HCT116 (cell line): ENCODE data around the gene CBLB. TPM values are rescaled to one million over a fixed set of nuclear protein-coding genes. Genes with fewer than 3 reads are reported as not detected.

Experiments
- ATAC-seq: fragments of 200-7000 bp; cut with Tn5 transposase; 2 replicates; pipeline ENCODE4 v1.9.1; 2020; ENCODE audit warnings: mild to moderate bottlenecking, moderate library complexity
- BruUV-seq: library from RNA; stranded (reverse); fragments of 400-500 nt; replicated peaks from 2 replicates; lab custom pipeline; 2021; lab: Mats Ljungman, UMichigan
- CTCF ChIA-PET: fragments of 300-600 bp; sonication (Branson Sonifier 250); formaldehyde crosslinking; loops from one replicate; lab custom pipeline; 2021; ENCODE audit warnings: antibody characterized with exemption; lab: Charles Lee
- POLR2A ChIA-PET: fragments of 300-600, 350-600 bp; sonication (Branson Sonifier 250); formaldehyde crosslinking; loops from one replicate; lab custom pipeline; 2021; ENCODE audit warnings: antibody characterized with exemption; lab: Charles Lee
- RAD21 ChIA-PET, 2 experiments: fragments of 300-600 bp; sonication (Branson Sonifier 250); formaldehyde crosslinking; loops; one replicate each; lab custom pipeline; 2023; ENCODE audit warnings: low total read pairs in 2 of 2; ENCODE audit not compliant: uncharacterized antibody in 2 of 2, unreplicated experiment in 2 of 2, low non-redundant PET in 1 of 2; lab: Charles Lee
- DNase-seq: peaks from one replicate; pipeline ENCODE4 v3.0.0-alpha.2; 2010; ENCODE audit warnings: low read depth, low spot score
- H2AFZ ChIP-seq: fragments of 200-600 bp; shearing (Covaris generic), sonication (generic); 2 replicates; pipeline ENCODE4 v1.6.1; 2017; ENCODE audit warnings: low read depth, mixed run types, mixed read lengths, antibody characterized with exemption, low read length; ENCODE audit not compliant: poor library complexity, severe bottlenecking
- H3K27ac ChIP-seq: 2 replicates; pipeline ENCODE4 v1.5.1; 2012; ENCODE audit warnings: low read depth, low read length
- H3K27me3 ChIP-seq: fragments of 200-600 bp; sonication (generic); 2 replicates; pipeline ENCODE4 v1.6.1; 2016; ENCODE audit warnings: mixed run types, low read length, mixed read lengths; ENCODE audit not compliant: insufficient read depth
- H3K36me3 ChIP-seq, 2 experiments: fragments of 200-500 bp in 1 of 2; fragments of 200-600 bp in 1 of 2; sonication (Bioruptor generic) in 1 of 2; sonication (generic) in 1 of 2; 2 replicates each; pipeline versions ENCODE4 v1.5.1 to v1.6.1; 2014 to 2016; ENCODE audit warnings: low read length in 2 of 2, inconsistent platforms in 1 of 2, mixed read lengths in 1 of 2, mixed run types in 1 of 2; ENCODE audit not compliant: insufficient read depth in 2 of 2, control insufficient read depth in 1 of 2
- H3K4me1 ChIP-seq, 2 experiments: fragments of 200-600 bp in 1 of 2; sonication (generic) in 1 of 2; 2 replicates each; pipeline versions ENCODE4 v1.5.1 to v1.6.1; 2012 to 2017; ENCODE audit warnings: low read length in 2 of 2, inconsistent platforms in 1 of 2, mild to moderate bottlenecking in 1 of 2, mixed read lengths in 1 of 2, mixed run types in 1 of 2, moderate library complexity in 1 of 2; ENCODE audit not compliant: insufficient read depth in 2 of 2, control insufficient read depth in 1 of 2
- H3K4me2 ChIP-seq: fragments of 200-600 bp; sonication (generic); 2 replicates; pipeline ENCODE4 v1.6.1; 2017; ENCODE audit warnings: mixed run types, low read length, mixed read lengths
- H3K4me3 ChIP-seq, 2 experiments: fragments of 200-600 bp in 1 of 2; sonication (generic) in 1 of 2; replicated peaks in 1 of 2; 2 replicates each; pipeline ENCODE4 v1.5.1; 2011 to 2016; ENCODE audit warnings: low read length in 2 of 2, control low read depth in 1 of 2, low read depth in 1 of 2, mild to moderate bottlenecking in 1 of 2, mixed read lengths in 1 of 2, mixed run types in 1 of 2
- H3K79me2 ChIP-seq: fragments of 200-600 bp; sonication (generic); 2 replicates; pipeline ENCODE4 v1.6.1; 2017; ENCODE audit warnings: mild to moderate bottlenecking, mixed run types, low read length, moderate library complexity, mixed read lengths; ENCODE audit not compliant: insufficient read depth
- H3K9ac ChIP-seq: fragments of 200-600 bp; sonication (generic); 2 replicates; pipeline ENCODE4 v1.6.1; 2016; ENCODE audit warnings: low read length, mixed read lengths
- H3K9me2 ChIP-seq: fragments of 200-600 bp; sonication (generic), shearing (Covaris generic); 2 replicates; pipeline ENCODE4 v1.6.1; 2017; ENCODE audit warnings: mixed run types, mild to moderate bottlenecking, moderate library complexity; ENCODE audit not compliant: insufficient read depth
- H3K9me3 ChIP-seq, 2 experiments: fragments of 200-500 bp in 1 of 2; fragments of 200-600 bp in 1 of 2; sonication (Bioruptor generic) in 1 of 2; sonication (generic) in 1 of 2; 2 replicates each; pipeline ENCODE4 v1.6.1; 2014 to 2017; ENCODE audit warnings: low read length in 2 of 2, mixed read lengths in 2 of 2, inconsistent platforms in 1 of 2, low read depth in 1 of 2, mild to moderate bottlenecking in 1 of 2, mixed run types in 1 of 2, moderate library complexity in 1 of 2; ENCODE audit not compliant: control insufficient read depth in 1 of 2, insufficient read depth in 1 of 2
- H4K20me1 ChIP-seq: fragments of 200-600 bp; sonication (generic), shearing (Covaris generic); 2 replicates; pipeline ENCODE4 v1.6.1; 2017; ENCODE audit warnings: mixed run types, mild to moderate bottlenecking, moderate library complexity; ENCODE audit not compliant: insufficient read depth
- CBX3 ChIP-seq: IDR thresholded peaks from 2 replicates; pipeline ENCODE4 v1.6.1; 2012; ENCODE audit warnings: low read depth
- CEBPB ChIP-seq: IDR thresholded peaks from 2 replicates; pipeline ENCODE4 v1.6.1; 2012; ENCODE audit warnings: low read depth
- CTCF ChIP-seq, 3 experiments: fragments of 200-600 bp in 1 of 3; sonication (generic) in 1 of 3; IDR thresholded peaks in 2 of 3; conservative IDR thresholded peaks in 1 of 3; 2 replicates each; pipeline ENCODE4 v1.5.1; 2012 to 2017; ENCODE audit warnings: low read depth in 2 of 3, low read length in 2 of 3, antibody characterized with exemption in 1 of 3, borderline replicate concordance in 1 of 3, control low read depth in 1 of 3, mild to moderate bottlenecking in 1 of 3, mixed read lengths in 1 of 3, mixed run types in 1 of 3, moderate library complexity in 1 of 3; ENCODE audit not compliant: insufficient read depth in 1 of 3
- EGR1 ChIP-seq: IDR thresholded peaks from 2 replicates; pipeline ENCODE4 v1.6.1; 2012; ENCODE audit warnings: low read depth
- ELF1 ChIP-seq: IDR thresholded peaks from 2 replicates; pipeline ENCODE4 v1.6.1; 2012; ENCODE audit warnings: low read depth, borderline replicate concordance
- EZH2 ChIP-seq: fragments of 200-600 bp; sonication (generic); IDR thresholded peaks from 2 replicates; pipeline ENCODE4 v1.6.1; 2017; ENCODE audit warnings: antibody characterized with exemption, mixed run types
- FOSL1 ChIP-seq: IDR thresholded peaks from 2 replicates; pipeline ENCODE4 v1.6.1; 2012; ENCODE audit warnings: low read depth
- POLR2A ChIP-seq: IDR thresholded peaks from 2 replicates; pipeline ENCODE4 v1.7.0; 2011; ENCODE audit warnings: borderline replicate concordance; ENCODE audit not compliant: insufficient read depth, insufficient read length; ENCODE audit errors: extremely low read depth
- POLR2AphosphoS5 ChIP-seq: IDR thresholded peaks from 2 replicates; pipeline ENCODE4 v1.6.1; 2011; ENCODE audit warnings: mild to moderate bottlenecking, low read depth, low read length, moderate library complexity
- SIN3A ChIP-seq: IDR thresholded peaks from 2 replicates; pipeline ENCODE4 v1.6.1; 2012; ENCODE audit warnings: low read depth
- TCF7L2 ChIP-seq: IDR thresholded peaks from 2 replicates; pipeline ENCODE4 v1.7.0; 2011; ENCODE audit warnings: borderline replicate concordance, inconsistent platforms; ENCODE audit not compliant: insufficient read depth, insufficient read length; ENCODE audit errors: extremely low read depth
- YY1 ChIP-seq: IDR thresholded peaks from 2 replicates; pipeline ENCODE4 v1.6.1; 2011; ENCODE audit warnings: low read length, low read depth, moderate library complexity, mild to moderate bottlenecking; ENCODE audit not compliant: insufficient replicate concordance; ENCODE audit errors: extremely low read depth
- ZBTB33 ChIP-seq: IDR thresholded peaks from 2 replicates; pipeline ENCODE4 v1.6.1; 2011; ENCODE audit warnings: mild to moderate bottlenecking, low read length, moderate library complexity; ENCODE audit not compliant: insufficient replicate concordance; ENCODE audit errors: extremely low read depth
- ZFX ChIP-seq: fragments of 450-650 bp; IDR thresholded peaks from 2 replicates; pipeline ENCODE4 v1.6.1; 2017
- ZNF274 ChIP-seq: fragments of 200-500 bp; sonication (Bioruptor generic); IDR thresholded peaks from 2 replicates; pipeline ENCODE4 v1.6.1; 2014; ENCODE audit warnings: mild to moderate bottlenecking, low read depth, low read length, inconsistent platforms
- intact Hi-C: fragments of 100-400 bp; cut with micrococcal nuclease; formaldehyde crosslinking; loops from 2 replicates; pipeline ENCODE4 v1.10.0; 2022
- total RNA-seq: library from RNA; stranded (reverse); gene quantifications from one replicate; pipeline ENCODE4 v1.2.1, GENCODE V29; 2021; ENCODE audit not compliant: unreplicated experiment
- TF ChIP-seq, protein P1 (sequence below): IDR thresholded peaks from 2 replicates; pipeline ENCODE4 v1.6.1; 2012
- TF ChIP-seq, protein P2 (sequence below): IDR thresholded peaks from 2 replicates; pipeline ENCODE4 v1.6.1; 2012

CBLB gene
- total RNA-seq, 1 experiment from 2014 or later: 10.4 TPM

DNA sequence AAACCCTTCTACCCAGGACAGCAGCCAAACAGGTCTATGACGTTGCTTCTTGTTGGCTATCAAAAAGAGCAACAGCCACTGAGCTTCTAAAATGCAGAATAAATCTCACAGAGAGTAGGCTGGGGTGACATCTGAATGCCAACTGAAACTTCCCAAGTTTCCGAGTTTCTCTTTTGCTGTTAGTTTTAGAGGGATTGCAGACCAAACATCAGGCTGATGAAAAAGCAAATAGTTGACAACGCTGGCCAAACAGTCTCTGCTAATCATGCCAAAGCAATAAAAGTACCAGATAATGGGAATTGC is 670 bp upstream of the CBLB start:
- peak overlapping the region; percentile 96 for H2AFZ ChIP-seq
- TSS peak; percentile 86 for BruUV-seq
- ChIA-PET POLR2A (no interaction called here), CTCF (no interaction called here), RAD21 (no interaction called here)
- H3K36me3 ChIP-seq: no peaks in the 10 kb centered on the region
- no peak for ATAC-seq
- intact Hi-C loops: no loop called here
- peak overlapping the region; percentile 81 for H3K4me2 ChIP-seq
- H3K9ac ChIP-seq: peak overlapping the region; percentile 68
- no peaks in the 10 kb centered on the region for H3K9me3 ChIP-seq
- H3K4me1 ChIP-seq: peaks cover 5 to 14% of the 10 kb centered on the region in 2 experiments; a peak in 3 of 4 replicates
- no peaks in the 10 kb centered on the region for H4K20me1 ChIP-seq
- H3K27ac ChIP-seq: no peak overlapping the region
- TF ChIP-seq YY1: no peak
- 0 out of 2 replicates have a peak, but pooled peaks have one; percentile 58 for TF ChIP-seq POLR2AphosphoS5
- no peaks in the 10 kb centered on the region for H3K79me2 ChIP-seq
- no peak for DNase-seq
- H3K9me2 ChIP-seq: no peaks in the 10 kb centered on the region
- no peaks in the 10 kb centered on the region for H3K27me3 ChIP-seq
- H3K4me3 ChIP-seq: peak overlapping the region; percentile 77 to 79

- H2AFZ ChIP-seq: peak overlapping the region; percentile 32
- POLR2A ChIA-PET: no interaction called here
These were observed 426 bp downstream of the CBLB start for GRCh38 chr3:105868431-105868741.

More at GRCh38 chr3:105868431-105868741, 426 bp downstream of the CBLB start:
- peak overlapping the region; percentile 77 to 79 for H3K4me3 ChIP-seq
- peak overlapping the region; percentile 47; the same call in 1 of the 2 replicates for H3K27ac ChIP-seq
- intact Hi-C loops: no loop called here
- CTCF ChIA-PET: no interaction called here
- DNase-seq: no peak
- H3K4me2 ChIP-seq: peak overlapping the region; percentile 81
- RAD21 ChIA-PET: no interaction called here
- peak; percentile 17 for ATAC-seq
- H3K9ac ChIP-seq: peak overlapping the region; percentile 68
- no peaks in the 10 kb centered on the region for H3K27me3 ChIP-seq
- no peaks in the 10 kb centered on the region for H3K79me2 ChIP-seq
- TF ChIP-seq ZBTB33 (no peak), EGR1 (no peak), SIN3A (no peak), ELF1 (no peak), CBX3 (no peak), ZNF274 (no peak), EZH2 (no peak), CEBPB (no peak), POLR2A (no peak), TCF7L2 (no peak), YY1 (no peak), CTCF (IDR thresholded peaks at IDR 0.05 in 2 of 3, conservative IDR thresholded peaks at IDR 0.05 in 1 of 3; ENCODE audit: borderline replicate concordance in 1 of 3, insufficient read depth in 1 of 3, low read depth in 2 of 3, low read length in 2 of 3) (no peak), ZFX (no peak), FOSL1 (no peak)
- TF ChIP-seq, protein P1, sequence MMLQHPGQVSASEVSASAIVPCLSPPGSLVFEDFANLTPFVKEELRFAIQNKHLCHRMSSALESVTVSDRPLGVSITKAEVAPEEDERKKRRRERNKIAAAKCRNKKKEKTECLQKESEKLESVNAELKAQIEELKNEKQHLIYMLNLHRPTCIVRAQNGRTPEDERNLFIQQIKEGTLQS: no peak
- TF ChIP-seq, protein P2, sequence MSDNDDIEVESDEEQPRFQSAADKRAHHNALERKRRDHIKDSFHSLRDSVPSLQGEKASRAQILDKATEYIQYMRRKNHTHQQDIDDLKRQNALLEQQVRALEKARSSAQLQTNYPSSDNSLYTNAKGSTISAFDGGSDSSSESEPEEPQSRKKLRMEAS: no peak
- TF ChIP-seq, all 23 proteins: peak for 0
- no peaks in the 10 kb centered on the region for H3K36me3 ChIP-seq
- BruUV-seq: no TSS peak
- peaks cover 5 to 14% of the 10 kb centered on the region in 2 experiments; a peak in 3 of 4 replicates for H3K4me1 ChIP-seq
- no peaks in the 10 kb centered on the region for H3K9me2 ChIP-seq
- no peaks in the 10 kb centered on the region for H3K9me3 ChIP-seq
- H4K20me1 ChIP-seq: no peaks in the 10 kb centered on the region
